Fibroblast of pulmonary artery (primary cell): ENCODE data around the gene RHOU.

Experiments
- DNase-seq: peaks from one replicate; pipeline ENCODE4 v3.0.0-alpha.2; 2010; ENCODE audit warnings: low read depth
- H3K4me3 ChIP-seq: replicated peaks from 2 replicates; pipeline ENCODE4 v1.5.1; 2011; ENCODE audit warnings: low read depth, mild to moderate bottlenecking, control low read depth, low read length, moderate library complexity
- CTCF ChIP-seq: IDR thresholded peaks from 2 replicates; pipeline ENCODE4 v1.5.1; 2011; ENCODE audit warnings: mild to moderate bottlenecking, control low read depth, low read length, inconsistent platforms; ENCODE audit errors: missing control alignments

The RHOU gene

GRCh38 chr1:228754646-228755268 lies 19.5 kb downstream of the RHOU start:
- DNase-seq: no peak
- no peak for TF ChIP-seq CTCF
- H3K4me3 ChIP-seq: no peak overlapping the region

- no peak for TF ChIP-seq CTCF
- no peak for DNase-seq
- no peak overlapping the region for H3K4me3 ChIP-seq
These were observed 20.5 kb downstream of the RHOU start for GRCh38 chr1:228755800-228756199.

- DNase-seq: no peak
- TF ChIP-seq CTCF: no peak
- no peak overlapping the region for H3K4me3 ChIP-seq
These were observed 21.2 kb downstream of the RHOU start for GRCh38 chr1:228756457-228756856.

- no peak for DNase-seq
- TF ChIP-seq CTCF: no peak
These were observed 23.2 kb downstream of the RHOU start for GRCh38 chr1:228758447-228758846.

GRCh38 chr1:228760979-228761378 lies 25.7 kb downstream of the RHOU start:
- TF ChIP-seq CTCF: no peak
- DNase-seq: no peak

More at GRCh38 chr1:228758447-228758846, 23.2 kb downstream of the RHOU start:
- no peak overlapping the region for H3K4me3 ChIP-seq

GRCh38 chr1:228763561-228763960 lies 28.3 kb downstream of the RHOU start:
- no peak overlapping the region for H3K4me3 ChIP-seq
- no peak for DNase-seq
- TF ChIP-seq CTCF: no peak

More at GRCh38 chr1:228760979-228761378, 25.7 kb downstream of the RHOU start:
- H3K4me3 ChIP-seq: no peak overlapping the region
